Gastrocnemius medialis (tissue), 4 donors: ENCODE data around the gene LASP1NB.
A peak's percentile ranks its signal among the peaks of the same experiment; 100 is the strongest.
"Not testable (repeated sequence)": the region's sequence is repeated elsewhere in the genome, so short reads cannot be mapped to it uniquely, and the experiment has no call there.

Experiments
- ATAC-seq, 2 donors: fragments of 150-250 bp; one replicate each; pipeline ENCODE4 v1.9.1; 2016
- DNase-seq, 2 donors: peaks; one replicate each; pipeline ENCODE4 v3.0.0-alpha.2; 2019
- H3K27ac ChIP-seq, 4 donors: fragments of 200-600 bp; sonication (generic); 1 replicate in 1 of 4; 2 replicates in 3 of 4; pipeline ENCODE4 v1.5.1; 2016 to 2018; ENCODE audit warnings: mild to moderate bottlenecking in 2 of 4, moderate library complexity in 1 of 4
- H3K27me3 ChIP-seq, 3 donors: fragments of 200-600 bp; sonication (generic) in 2 of 3; 1 replicate in 1 of 3; 2 replicates in 2 of 3; pipeline versions ENCODE4 v1.5.1 to v1.6.0; 2016 to 2019; ENCODE audit warnings: mild to moderate bottlenecking in 1 of 3, moderate library complexity in 1 of 3
- H3K36me3 ChIP-seq, 2 donors: fragments of 200-600 bp; sonication (generic) in 1 of 2; one replicate each; pipeline ENCODE4 v1.5.1; 2017 to 2018
- H3K4me1 ChIP-seq, 2 donors: fragments of 200-600 bp; sonication (generic) in 1 of 2; one replicate each; pipeline ENCODE4 v1.5.1; 2016 to 2017; ENCODE audit warnings: mild to moderate bottlenecking in 2 of 2
- H3K4me3 ChIP-seq, 4 donors: fragments of 200-600 bp; sonication (generic) in 3 of 4; 1 replicate in 1 of 4; 2 replicates in 3 of 4; pipeline ENCODE4 v1.5.1; 2016 to 2019; ENCODE audit warnings: mild to moderate bottlenecking in 2 of 4
- H3K9me3 ChIP-seq, 3 donors: fragments of 200-600 bp; sonication (generic) in 2 of 3; 1 replicate in 1 of 3; 2 replicates in 2 of 3; pipeline ENCODE4 v1.5.1; 2016 to 2019
- POLR2A ChIP-seq, 2 donors: fragments of 450-650 bp; IDR thresholded peaks; one replicate each; pipeline ENCODE4 v1.6.1; 2017; ENCODE audit warnings: antibody characterized with exemption in 2 of 2, mild to moderate bottlenecking in 2 of 2, moderate library complexity in 2 of 2
- in situ Hi-C, 4 donors: fragments of 200-750 bp; cut with MboI; loops; one replicate each; pipeline versions ENCODE4 v1.15.0 to v1.8.0; 2017; ENCODE audit warnings: low sequenced_read_pairs in 4 of 4
- intact Hi-C: fragments of 100-400 bp; cut with DNase I; formaldehyde crosslinking; loops from one replicate; pipeline ENCODE4 v1.15.1; 2023; ENCODE audit warnings: low total_unique reads
- TF ChIP-seq, protein P1 (sequence below), 5 experiments: fragments of 450-650 bp in 3 of 5; fragments of 200-600 bp in 2 of 5; sonication (generic) in 2 of 5; IDR thresholded peaks in 4 of 5; conservative IDR thresholded peaks in 1 of 5; 1 replicate in 4 of 5; 2 replicates in 1 of 5; pipeline ENCODE4 v1.5.1; 2016 to 2019; ENCODE audit warnings: antibody characterized with exemption in 5 of 5, mild to moderate bottlenecking in 3 of 5, moderate library complexity in 3 of 5

Gene LASP1NB

DNA sequence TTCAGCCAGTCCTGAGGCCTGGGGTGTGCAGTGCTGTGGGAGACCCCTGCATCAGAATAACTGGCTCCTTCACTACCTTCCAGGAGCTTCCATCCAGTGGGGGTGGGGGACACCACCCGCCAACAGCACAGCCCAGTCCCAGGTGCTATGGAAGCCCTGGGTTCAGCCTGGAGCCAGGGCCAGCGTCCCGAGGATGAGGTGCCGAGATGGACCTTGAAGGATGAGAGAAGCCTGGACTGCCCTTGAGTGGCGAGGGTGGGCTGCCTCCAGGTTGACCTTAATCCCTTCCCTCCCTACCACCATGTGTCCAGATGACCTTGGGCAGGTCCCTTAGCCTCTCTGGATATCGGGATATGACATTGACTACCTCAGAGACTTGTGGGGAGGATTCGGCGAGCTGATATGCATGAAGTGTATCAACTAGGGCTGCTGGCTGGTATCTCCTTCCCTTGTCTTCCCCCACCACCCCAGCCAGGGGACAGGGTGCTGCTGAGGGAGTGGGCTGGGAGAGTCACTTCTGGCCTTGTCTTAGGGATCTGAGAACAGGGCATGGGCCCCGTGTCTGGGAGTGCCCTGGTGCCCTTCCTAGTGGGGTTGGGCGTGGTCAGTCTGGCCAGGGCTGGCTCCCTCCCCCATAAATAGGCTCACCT, 14.2 kb upstream of the LASP1NB start:
- ATAC-seq (no peak), DNase-seq (no peak)
- Histone ChIP-seq H3K4me3 (no peak overlapping the region), H3K4me1 (peaks cover 36 to 41% of the 10 kb centered on the region in 2 donors), H3K9me3 (no peaks in the 10 kb centered on the region), H3K27me3 (no peaks in the 10 kb centered on the region), H3K36me3 (peaks cover 0 to 15% of the 10 kb centered on the region in 2 donors), H3K27ac (peak overlapping the region; percentile 39 to 68 (median 63))
- no peak for TF ChIP-seq POLR2A (IDR thresholded peaks at IDR 0.05)
- in situ Hi-C loops, result no loop called here
- intact Hi-C loops, result no loop called here

DNA sequence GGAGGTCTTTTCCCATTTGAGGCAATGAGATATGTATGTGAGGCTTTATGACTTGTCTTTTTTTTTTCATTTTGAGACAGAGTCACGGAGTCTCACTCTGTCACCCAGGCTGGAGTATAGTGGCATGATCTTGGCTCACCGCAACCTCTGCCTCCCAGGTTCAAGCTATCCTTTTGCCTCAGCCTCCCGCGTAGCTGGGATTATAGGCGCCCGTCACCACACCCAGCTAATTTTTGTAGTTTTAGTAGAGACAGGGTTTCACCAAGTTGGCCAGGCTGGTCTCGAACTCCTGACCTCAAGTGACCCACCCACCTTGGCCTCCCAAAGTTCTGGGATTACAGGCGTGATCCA, 13.7 kb upstream of the LASP1NB start:
- H3K9me3 ChIP-seq, in situ Hi-C loops, ATAC-seq, H3K4me3 ChIP-seq, H3K27me3 ChIP-seq, intact Hi-C loops, DNase-seq: not testable (repeated sequence)
- H3K4me1 ChIP-seq, result peaks cover 34 to 36% of the 10 kb centered on the region in 2 donors
- H3K27ac ChIP-seq, result peak overlapping the region; percentile 39 to 68 (median 63)
- H3K36me3 ChIP-seq, result peaks cover 0 to 15% of the 10 kb centered on the region in 2 donors

DNA sequence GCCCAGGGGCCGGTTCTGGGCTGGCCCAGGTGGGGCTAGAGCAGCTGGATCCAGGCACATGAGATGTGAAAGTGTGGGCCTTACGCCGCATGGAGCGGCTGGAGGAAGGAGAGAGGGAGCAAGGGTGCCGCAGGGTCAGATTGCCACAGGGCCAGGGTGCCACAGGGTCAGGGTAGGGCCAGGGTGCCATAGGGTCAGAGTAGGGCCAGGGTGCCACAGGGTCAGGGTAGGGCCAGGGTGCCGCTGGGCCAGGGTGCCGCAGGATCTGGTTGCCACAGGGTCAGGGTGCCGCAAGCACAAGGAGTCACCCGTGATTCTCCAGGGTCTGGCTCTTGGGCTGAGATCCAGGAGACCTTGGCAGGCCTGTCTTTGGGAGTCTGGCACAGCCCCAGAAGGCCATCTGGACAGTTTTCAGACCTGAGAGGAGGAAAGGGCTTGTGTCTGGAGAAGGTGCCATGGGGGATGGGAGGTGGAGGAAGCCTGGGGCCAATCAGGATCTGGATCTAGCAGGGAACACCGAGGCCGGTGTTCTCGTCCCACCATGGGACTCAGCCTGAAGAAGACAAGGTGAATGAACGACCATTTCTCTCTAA, 13.1 kb upstream of the LASP1NB start:
- in situ Hi-C loops, result no loop called here
- H3K4me3 ChIP-seq, result no peak overlapping the region
- H3K27ac ChIP-seq, result peak overlapping the region; percentile 39 to 68 (median 63)
- intact Hi-C loops, result no loop called here
- peak; percentile 34 to 45 for ATAC-seq
- TF ChIP-seq, protein P1, sequence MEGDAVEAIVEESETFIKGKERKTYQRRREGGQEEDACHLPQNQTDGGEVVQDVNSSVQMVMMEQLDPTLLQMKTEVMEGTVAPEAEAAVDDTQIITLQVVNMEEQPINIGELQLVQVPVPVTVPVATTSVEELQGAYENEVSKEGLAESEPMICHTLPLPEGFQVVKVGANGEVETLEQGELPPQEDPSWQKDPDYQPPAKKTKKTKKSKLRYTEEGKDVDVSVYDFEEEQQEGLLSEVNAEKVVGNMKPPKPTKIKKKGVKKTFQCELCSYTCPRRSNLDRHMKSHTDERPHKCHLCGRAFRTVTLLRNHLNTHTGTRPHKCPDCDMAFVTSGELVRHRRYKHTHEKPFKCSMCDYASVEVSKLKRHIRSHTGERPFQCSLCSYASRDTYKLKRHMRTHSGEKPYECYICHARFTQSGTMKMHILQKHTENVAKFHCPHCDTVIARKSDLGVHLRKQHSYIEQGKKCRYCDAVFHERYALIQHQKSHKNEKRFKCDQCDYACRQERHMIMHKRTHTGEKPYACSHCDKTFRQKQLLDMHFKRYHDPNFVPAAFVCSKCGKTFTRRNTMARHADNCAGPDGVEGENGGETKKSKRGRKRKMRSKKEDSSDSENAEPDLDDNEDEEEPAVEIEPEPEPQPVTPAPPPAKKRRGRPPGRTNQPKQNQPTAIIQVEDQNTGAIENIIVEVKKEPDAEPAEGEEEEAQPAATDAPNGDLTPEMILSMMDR (IDR thresholded peaks at IDR 0.05 in 4 of 5, conservative IDR thresholded peaks at IDR 0.05 in 1 of 5), result no peak
- TF ChIP-seq POLR2A (IDR thresholded peaks at IDR 0.05), result no peak
- peaks cover 28 to 29% of the 10 kb centered on the region in 2 donors for H3K4me1 ChIP-seq
- no peak for DNase-seq
- peaks cover 0 to 15% of the 10 kb centered on the region in 2 donors for H3K36me3 ChIP-seq
- no peaks in the 10 kb centered on the region for H3K9me3 ChIP-seq
- H3K27me3 ChIP-seq, result no peaks in the 10 kb centered on the region

DNA sequence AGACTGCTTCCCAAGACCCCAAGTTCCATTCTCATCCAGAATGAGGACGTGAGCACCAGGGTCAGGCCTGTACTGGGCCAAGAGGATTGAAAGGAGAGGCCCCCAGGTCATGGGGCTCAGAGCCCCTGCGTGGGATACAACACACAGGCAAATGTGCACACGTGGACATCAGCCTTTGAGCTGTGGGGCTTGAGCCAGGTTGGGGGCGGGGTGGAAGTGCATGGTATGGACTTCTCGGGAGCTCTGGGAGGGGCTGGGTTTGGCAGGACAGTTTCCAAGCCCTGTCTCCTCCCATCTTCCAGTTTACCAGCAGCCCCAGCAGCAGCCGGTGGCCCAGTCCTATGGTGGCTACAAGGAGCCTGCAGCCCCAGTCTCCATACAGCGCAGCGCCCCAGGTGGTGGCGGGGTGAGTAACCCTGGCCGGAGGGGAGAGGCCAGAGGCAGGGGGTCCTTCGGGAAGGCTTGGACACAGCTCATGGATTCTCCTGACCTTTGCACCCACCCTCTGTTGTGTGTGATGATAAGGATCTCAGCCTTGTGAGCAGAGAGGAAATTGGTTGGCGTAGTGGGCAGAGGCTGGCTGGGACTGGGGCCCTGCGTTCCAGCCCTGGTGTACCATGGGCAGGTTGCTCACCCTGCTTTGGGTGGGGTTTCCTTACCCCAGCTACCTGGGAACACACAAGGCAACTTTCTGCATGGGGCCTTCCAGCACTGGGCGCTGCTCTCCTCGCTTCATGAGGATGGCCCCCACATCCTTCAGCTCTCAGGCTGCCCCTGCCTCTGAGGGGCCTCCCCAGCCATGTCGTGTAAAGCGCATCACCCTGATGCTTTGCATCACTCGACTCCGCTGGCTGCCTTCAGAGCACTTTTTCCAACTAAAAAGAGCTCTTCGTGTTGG, 10.4 kb upstream of the LASP1NB start:
- Histone ChIP-seq H3K36me3 (peaks cover 0 to 26% of the 10 kb centered on the region in 2 donors), H3K27ac (peak overlapping the region in 1 of 4 donors; percentile 22), H3K4me3 (no peak overlapping the region), H3K27me3 (no peaks in the 10 kb centered on the region), H3K4me1 (peaks cover 16 to 29% of the 10 kb centered on the region in 2 donors), H3K9me3 (no peaks in the 10 kb centered on the region)
- DNase-seq, result no peak
- in situ Hi-C loops (no loop called here), intact Hi-C loops (no loop called here)
- ATAC-seq, result no peak
- TF ChIP-seq POLR2A (IDR thresholded peaks at IDR 0.05), result no peak
- TF ChIP-seq, protein P1 (IDR thresholded peaks at IDR 0.05 in 4 of 5, conservative IDR thresholded peaks at IDR 0.05 in 1 of 5), result no peak

DNA sequence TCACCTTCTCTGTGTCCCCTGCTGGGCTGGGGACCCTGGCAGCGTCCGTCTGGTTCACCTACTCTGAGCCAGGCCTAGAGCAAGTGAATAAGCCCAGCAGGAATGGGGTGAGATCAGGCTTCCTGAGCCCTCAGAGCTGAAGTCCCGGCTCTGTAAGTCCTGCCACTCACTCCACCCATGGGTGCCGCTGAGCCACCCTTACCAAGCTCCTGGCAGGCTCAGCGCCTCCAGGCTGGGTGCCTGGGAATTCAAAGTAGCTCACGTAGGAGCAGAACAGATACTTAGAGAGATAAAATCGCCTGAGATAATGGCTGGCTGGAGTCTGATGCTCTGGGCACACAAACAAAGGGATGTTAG, 9.8 kb upstream of the LASP1NB start:
- Histone ChIP-seq H3K27ac (peak overlapping the region in 1 of 4 donors; percentile 23), H3K9me3 (no peaks in the 10 kb centered on the region), H3K36me3 (peaks cover 0 to 26% of the 10 kb centered on the region in 2 donors), H3K27me3 (no peaks in the 10 kb centered on the region), H3K4me1 (peaks cover 22 to 35% of the 10 kb centered on the region in 2 donors), H3K4me3 (no peak overlapping the region)
- DNase-seq (no peak), ATAC-seq (no peak)
- in situ Hi-C loops (no loop called here), intact Hi-C loops (no loop called here)
- TF ChIP-seq, protein P1 (IDR thresholded peaks at IDR 0.05 in 4 of 5, conservative IDR thresholded peaks at IDR 0.05 in 1 of 5), result no peak
- no peak for TF ChIP-seq POLR2A (IDR thresholded peaks at IDR 0.05)
